ENCODE data around the gene KLF15.

DNA sequence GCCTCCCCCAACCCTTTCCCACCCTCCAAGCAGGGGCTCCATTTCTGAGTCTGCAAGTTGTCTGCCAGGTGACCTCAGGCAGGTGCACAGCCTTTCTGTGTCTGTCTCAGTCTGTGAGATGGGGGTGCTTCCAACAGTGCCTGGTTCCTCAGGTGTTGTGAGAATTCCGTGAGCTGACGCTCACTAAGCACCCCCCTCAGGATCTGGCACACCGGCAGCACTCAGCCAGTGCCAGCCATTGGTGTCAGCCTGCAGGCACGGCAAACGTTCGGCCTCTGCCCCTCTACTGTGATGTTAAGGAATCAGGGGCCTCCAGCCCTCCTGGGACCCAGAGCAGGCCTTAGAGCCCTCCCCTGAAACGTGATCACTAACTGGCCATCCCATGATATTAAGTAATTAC is 2.4 kb downstream of the KLF15 start:
- TF ChIP-seq, protein P1, sequence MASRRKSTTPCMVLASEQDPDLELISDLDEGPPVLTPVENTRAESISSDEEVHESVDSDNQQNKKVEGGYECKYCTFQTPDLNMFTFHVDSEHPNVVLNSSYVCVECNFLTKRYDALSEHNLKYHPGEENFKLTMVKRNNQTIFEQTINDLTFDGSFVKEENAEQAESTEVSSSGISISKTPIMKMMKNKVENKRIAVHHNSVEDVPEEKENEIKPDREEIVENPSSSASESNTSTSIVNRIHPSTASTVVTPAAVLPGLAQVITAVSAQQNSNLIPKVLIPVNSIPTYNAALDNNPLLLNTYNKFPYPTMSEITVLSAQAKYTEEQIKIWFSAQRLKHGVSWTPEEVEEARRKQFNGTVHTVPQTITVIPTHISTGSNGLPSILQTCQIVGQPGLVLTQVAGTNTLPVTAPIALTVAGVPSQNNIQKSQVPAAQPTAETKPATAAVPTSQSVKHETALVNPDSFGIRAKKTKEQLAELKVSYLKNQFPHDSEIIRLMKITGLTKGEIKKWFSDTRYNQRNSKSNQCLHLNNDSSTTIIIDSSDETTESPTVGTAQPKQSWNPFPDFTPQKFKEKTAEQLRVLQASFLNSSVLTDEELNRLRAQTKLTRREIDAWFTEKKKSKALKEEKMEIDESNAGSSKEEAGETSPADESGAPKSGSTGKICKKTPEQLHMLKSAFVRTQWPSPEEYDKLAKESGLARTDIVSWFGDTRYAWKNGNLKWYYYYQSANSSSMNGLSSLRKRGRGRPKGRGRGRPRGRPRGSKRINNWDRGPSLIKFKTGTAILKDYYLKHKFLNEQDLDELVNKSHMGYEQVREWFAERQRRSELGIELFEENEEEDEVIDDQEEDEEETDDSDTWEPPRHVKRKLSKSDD (conservative IDR thresholded peaks at IDR 0.05; ENCODE audit: low read length): no peak
- TF ChIP-seq, protein P2, sequence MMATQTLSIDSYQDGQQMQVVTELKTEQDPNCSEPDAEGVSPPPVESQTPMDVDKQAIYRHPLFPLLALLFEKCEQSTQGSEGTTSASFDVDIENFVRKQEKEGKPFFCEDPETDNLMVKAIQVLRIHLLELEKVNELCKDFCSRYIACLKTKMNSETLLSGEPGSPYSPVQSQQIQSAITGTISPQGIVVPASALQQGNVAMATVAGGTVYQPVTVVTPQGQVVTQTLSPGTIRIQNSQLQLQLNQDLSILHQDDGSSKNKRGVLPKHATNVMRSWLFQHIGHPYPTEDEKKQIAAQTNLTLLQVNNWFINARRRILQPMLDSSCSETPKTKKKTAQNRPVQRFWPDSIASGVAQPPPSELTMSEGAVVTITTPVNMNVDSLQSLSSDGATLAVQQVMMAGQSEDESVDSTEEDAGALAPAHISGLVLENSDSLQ (IDR thresholded peaks at IDR 0.05): no peak
- TF ChIP-seq, protein P3, sequence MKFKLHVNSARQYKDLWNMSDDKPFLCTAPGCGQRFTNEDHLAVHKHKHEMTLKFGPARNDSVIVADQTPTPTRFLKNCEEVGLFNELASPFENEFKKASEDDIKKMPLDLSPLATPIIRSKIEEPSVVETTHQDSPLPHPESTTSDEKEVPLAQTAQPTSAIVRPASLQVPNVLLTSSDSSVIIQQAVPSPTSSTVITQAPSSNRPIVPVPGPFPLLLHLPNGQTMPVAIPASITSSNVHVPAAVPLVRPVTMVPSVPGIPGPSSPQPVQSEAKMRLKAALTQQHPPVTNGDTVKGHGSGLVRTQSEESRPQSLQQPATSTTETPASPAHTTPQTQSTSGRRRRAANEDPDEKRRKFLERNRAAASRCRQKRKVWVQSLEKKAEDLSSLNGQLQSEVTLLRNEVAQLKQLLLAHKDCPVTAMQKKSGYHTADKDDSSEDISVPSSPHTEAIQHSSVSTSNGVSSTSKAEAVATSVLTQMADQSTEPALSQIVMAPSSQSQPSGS (CRISPR knock-in tag; IDR thresholded peaks at IDR 0.05): no peak
- TF ChIP-seq CREB1 (IDR thresholded peaks at IDR 0.05) (no peak), CREB1 (CRISPR knock-in tag; IDR thresholded peaks at IDR 0.05) (no peak), SETDB1 (IDR thresholded peaks at IDR 0.05; ENCODE audit: low read length) (no peak)
